Measurements from ENCODE around the gene MARK4.

Gene MARK4

DNA sequence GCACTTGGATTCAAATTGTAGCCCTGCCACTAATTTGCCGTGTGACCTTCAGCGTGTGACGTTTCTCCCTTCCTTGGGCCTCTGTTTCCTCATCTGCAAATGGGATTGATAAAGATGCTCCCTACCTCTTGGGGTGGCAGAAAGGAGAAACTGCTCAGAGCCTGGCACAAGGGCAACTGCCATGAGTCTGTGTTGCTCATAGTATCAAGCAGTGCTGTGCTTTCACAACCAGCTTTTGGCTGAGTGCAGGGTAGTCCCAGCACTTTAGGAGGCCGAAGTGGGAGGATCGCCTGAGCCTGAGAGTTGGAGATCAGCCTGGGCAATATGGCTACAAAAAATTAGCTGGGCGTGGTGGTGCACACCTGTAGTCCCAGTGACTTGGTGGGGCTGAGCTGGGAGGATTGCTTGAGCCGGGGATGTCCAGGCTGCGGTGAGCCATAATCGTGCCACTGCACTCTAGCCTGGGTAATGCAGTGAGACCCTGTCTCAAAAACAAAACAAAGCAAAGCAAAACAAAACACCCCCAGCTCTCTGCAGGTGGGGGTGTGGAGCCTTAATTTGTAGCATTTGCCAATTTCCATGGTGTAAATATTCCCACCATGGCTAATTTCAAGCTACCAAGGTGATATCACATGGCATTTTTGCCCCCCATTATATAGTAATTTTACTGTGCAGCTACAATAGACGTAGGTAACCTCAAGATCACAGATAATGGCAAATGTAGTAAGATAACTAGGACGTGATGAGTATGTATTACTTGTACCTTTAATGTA lies 1.6 kb upstream of the MARK4 start:
- TF ChIP-seq NFIC (IDR thresholded peaks at IDR 0.05) (no peak), CEBPB (IDR thresholded peaks at IDR 0.05) (no peak), REST (IDR thresholded peaks at IDR 0.05; ENCODE audit: low read depth) (no peak), ZBTB7A (IDR thresholded peaks at IDR 0.05; ENCODE audit: low read depth) (no peak), TCF12 (IDR thresholded peaks at IDR 0.05; ENCODE audit: low read depth) (no peak), EP300 (IDR thresholded peaks at IDR 0.05; ENCODE audit: borderline replicate concordance) (no peak), TAF1 (IDR thresholded peaks at IDR 0.05; ENCODE audit: low read depth) (no peak), EGR1 (IDR thresholded peaks at IDR 0.05) (no peak)
- TF ChIP-seq, protein P1, sequence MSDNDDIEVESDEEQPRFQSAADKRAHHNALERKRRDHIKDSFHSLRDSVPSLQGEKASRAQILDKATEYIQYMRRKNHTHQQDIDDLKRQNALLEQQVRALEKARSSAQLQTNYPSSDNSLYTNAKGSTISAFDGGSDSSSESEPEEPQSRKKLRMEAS (IDR thresholded peaks at IDR 0.05), result no peak

DNA sequence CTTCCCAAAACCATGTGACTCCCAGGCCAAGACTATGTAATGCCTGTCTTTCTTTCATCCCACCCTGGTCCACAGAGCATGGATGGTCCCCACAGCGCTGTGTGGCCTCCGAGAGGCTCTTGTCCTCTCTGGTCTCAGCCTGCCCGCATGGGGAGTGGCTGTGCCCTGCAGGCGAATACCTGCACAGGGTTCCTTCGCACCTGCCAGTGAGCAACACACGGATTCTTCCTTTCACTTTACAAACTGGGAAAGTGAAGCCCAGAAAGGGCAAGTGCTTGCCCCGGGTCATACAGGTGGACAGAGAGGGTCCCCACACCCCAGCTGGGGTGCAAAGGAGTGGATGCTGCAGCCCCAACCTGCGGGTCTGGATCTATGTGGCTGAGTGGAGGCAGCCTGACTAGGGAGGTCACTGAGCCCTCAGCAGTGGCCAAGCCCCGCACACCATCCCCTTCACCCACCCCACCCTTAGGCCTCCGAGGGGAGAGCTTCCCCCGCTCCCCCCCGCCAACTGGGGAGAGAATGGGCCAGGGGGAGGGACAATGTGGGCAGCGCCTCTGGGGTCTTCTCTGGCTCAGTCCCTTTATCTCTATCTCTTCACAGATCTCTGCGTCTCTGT lies 747 bp upstream of the MARK4 start:
- TF ChIP-seq CREB1 (IDR thresholded peaks at IDR 0.05; ENCODE audit: low read depth) (no peak), ZBTB7A (IDR thresholded peaks at IDR 0.05; ENCODE audit: low read depth) (peak; percentile 31; the same call in 1 of the 2 replicates)

GRCh38 chr19:45251452-45252354 lies 632 bp downstream of the MARK4 start:
- TF ChIP-seq TCF12 (IDR thresholded peaks at IDR 0.05; ENCODE audit: low read depth) (no peak), RAD21 (IDR thresholded peaks at IDR 0.05; ENCODE audit: low read depth) (no peak), TEAD4 (IDR thresholded peaks at IDR 0.05) (no peak), ZBTB7A (IDR thresholded peaks at IDR 0.05; ENCODE audit: low read depth) (peak; percentile 94), REST (IDR thresholded peaks at IDR 0.05; ENCODE audit: low read depth) (no peak)
- TF ChIP-seq, protein P1 (IDR thresholded peaks at IDR 0.05), result no peak

- TF ChIP-seq YY1 (IDR thresholded peaks at IDR 0.05; ENCODE audit: low read depth) (no peak), CEBPB (IDR thresholded peaks at IDR 0.05) (no peak), NFIC (IDR thresholded peaks at IDR 0.05) (no peak), TEAD4 (IDR thresholded peaks at IDR 0.05) (no peak), REST (IDR thresholded peaks at IDR 0.05; ENCODE audit: low read depth) (no peak), CREB1 (IDR thresholded peaks at IDR 0.05; ENCODE audit: low read depth) (no peak), EP300 (IDR thresholded peaks at IDR 0.05; ENCODE audit: borderline replicate concordance) (no peak), EGR1 (IDR thresholded peaks at IDR 0.05) (no peak)
- TF ChIP-seq, protein P1 (IDR thresholded peaks at IDR 0.05), result no peak
Measured at GRCh38 chr19:45253396-45254027, 2.4 kb downstream of the MARK4 start.
